ENCODE data around the gene PARP9. TPM values are rescaled to one million over a fixed set of nuclear protein-coding genes. Genes with fewer than 3 reads are reported as not detected.
A peak's percentile ranks its signal among the peaks of the same experiment; 100 is the strongest.

The PARP9 gene
- total and polyA plus RNA-seq, 2 of the 13 experiments (the other 11 are each of a cell fraction or from before 2014, with no cell fraction given), result 6.5 to 10.6 TPM

DNA sequence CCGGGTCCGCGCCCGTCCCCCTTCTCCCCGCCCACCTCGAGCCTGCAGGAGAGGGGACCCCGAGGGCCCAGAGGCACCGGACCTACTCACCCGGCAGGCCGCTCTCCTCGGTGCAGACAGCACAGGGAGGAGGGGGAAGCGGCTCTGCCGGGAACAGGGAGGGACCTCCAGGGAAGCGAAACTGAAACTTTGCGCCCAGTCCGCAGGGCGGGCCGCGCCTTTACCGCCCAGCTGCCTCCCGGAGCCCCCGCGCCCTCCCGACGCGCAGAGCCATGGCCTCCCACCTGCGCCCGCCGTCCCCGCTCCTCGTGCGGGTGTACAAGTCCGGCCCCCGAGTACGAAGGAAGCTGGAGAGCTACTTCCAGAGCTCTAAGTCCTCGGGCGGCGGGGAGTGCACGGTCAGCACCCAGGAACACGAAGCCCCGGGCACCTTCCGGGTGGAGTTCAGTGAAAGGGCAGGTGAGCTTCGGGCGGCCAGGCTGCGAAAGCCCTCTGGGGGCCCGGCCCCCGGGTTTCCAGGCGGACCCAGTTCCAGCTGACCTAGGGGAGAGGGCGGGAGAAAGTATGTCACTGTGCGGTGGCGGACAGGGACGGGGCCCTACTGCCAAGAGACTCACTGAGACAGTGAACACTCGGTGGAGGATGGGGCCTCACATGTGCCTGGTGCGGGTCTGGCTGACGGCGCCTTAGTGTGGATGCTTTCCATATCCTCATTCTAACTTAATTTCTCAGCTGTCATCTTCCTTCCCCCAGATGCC lies at the start of gene PARP9, which contains the start of gene DTX3L (continued):
- TF ChIP-seq ZNF20 (CRISPR knock-in tag; IDR thresholded peaks at IDR 0.05) (0 out of 2 replicates have a peak, but pooled peaks have one; percentile 71), BRD4 (CRISPR knock-in tag; IDR thresholded peaks at IDR 0.05) (no peak), KDM4B (CRISPR knock-in tag; IDR thresholded peaks at IDR 0.05) (no peak), SMYD3 (CRISPR knock-in tag; IDR thresholded peaks at IDR 0.05) (peak; percentile 82; the same call in 1 of the 2 replicates), ZMAT3 (CRISPR knock-in tag; conservative IDR thresholded peaks at IDR 0.05) (no peak), SOX6 (IDR thresholded peaks at IDR 0.05) (no peak), SOX6 (CRISPR knock-in tag; IDR thresholded peaks at IDR 0.05) (peak; percentile 75), ZEB1 (IDR thresholded peaks at IDR 0.05; ENCODE audit: insufficient replicate concordance, low read depth) (no peak), ZFAT (CRISPR knock-in tag; conservative IDR thresholded peaks at IDR 0.05) (0 out of 2 replicates have a peak, but pooled peaks have one; percentile 56), RXRA (CRISPR knock-in tag; IDR thresholded peaks at IDR 0.05) (peak; percentile 71; the same call in 1 of the 2 replicates), ZNF101 (CRISPR knock-in tag; IDR thresholded peaks at IDR 0.05; ENCODE audit: borderline replicate concordance, low read depth) (no peak), SOX13 (IDR thresholded peaks at IDR 0.05) (no peak), SOX13 (CRISPR knock-in tag; conservative IDR thresholded peaks at IDR 0.05 in 1 of 2, IDR thresholded peaks at IDR 0.05 in 1 of 2) (peak in 1 of 2 experiments; percentile 55; a peak in 2 of 4 replicates), ZNF672 (CRISPR knock-in tag; IDR thresholded peaks at IDR 0.05) (no peak), ZBTB20 (CRISPR knock-in tag; IDR thresholded peaks at IDR 0.05; ENCODE audit: borderline replicate concordance, low read depth) (no peak), ZNF781 (CRISPR knock-in tag; IDR thresholded peaks at IDR 0.05; ENCODE audit: borderline replicate concordance, not compliant biosample characterization) (no peak), MED1 (CRISPR knock-in tag; IDR thresholded peaks at IDR 0.05) (peak; percentile 31; the same call in 1 of the 2 replicates), SMAD3 (CRISPR knock-in tag; IDR thresholded peaks at IDR 0.05) (no peak), KAT2B (IDR thresholded peaks at IDR 0.05; ENCODE audit: borderline replicate concordance, low read depth, low read length) (no peak), XRCC5 (optimal IDR thresholded peaks at IDR 0.05; ENCODE audit: low read length) (peak; percentile 32), ZNF629 (CRISPR knock-in tag; conservative IDR thresholded peaks at IDR 0.05) (no peak), REPIN1 (CRISPR knock-in tag; IDR thresholded peaks at IDR 0.05; ENCODE audit: borderline replicate concordance, low read depth) (peak; percentile 76; the same call in 1 of the 2 replicates), ZNF652 (CRISPR knock-in tag; IDR thresholded peaks at IDR 0.05; ENCODE audit: borderline replicate concordance, low read depth) (no peak), ZNF333 (CRISPR knock-in tag; IDR thresholded peaks at IDR 0.05; ENCODE audit: borderline replicate concordance) (peak; percentile 87), YEATS2 (CRISPR knock-in tag; IDR thresholded peaks at IDR 0.05; ENCODE audit: borderline replicate concordance) (peak; percentile 52; the same call in 1 of the 2 replicates), ZNF670 (CRISPR knock-in tag; IDR thresholded peaks at IDR 0.05; ENCODE audit: borderline replicate concordance) (peak; percentile 59; the same call in 1 of the 2 replicates)
- TF ChIP-seq, protein P1, sequence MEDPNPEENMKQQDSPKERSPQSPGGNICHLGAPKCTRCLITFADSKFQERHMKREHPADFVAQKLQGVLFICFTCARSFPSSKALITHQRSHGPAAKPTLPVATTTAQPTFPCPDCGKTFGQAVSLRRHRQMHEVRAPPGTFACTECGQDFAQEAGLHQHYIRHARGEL (CRISPR knock-in tag; IDR thresholded peaks at IDR 0.05), result no peak
- TF ChIP-seq, protein P2, sequence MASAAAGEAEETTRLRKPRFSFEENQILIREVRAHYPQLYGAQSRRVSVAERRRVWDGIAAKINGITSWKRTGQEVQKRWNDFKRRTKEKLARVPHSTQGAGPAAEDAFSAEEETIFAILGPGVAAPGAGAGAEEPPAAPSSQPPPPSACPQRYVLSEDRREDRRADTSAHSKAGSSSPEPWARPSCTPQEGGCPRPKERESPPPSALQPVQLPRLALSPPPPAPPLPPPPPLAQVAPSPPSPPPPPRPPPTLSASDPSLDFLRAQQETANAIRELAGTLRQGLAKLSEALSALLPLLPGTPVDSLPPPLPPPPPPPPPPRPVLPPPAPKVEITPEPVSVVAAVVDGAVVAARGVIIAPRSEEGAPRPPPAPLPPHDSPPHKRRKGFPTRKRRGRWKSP (CRISPR knock-in tag; IDR thresholded peaks at IDR 0.05), result peak; percentile 96
- TF ChIP-seq, protein P3, sequence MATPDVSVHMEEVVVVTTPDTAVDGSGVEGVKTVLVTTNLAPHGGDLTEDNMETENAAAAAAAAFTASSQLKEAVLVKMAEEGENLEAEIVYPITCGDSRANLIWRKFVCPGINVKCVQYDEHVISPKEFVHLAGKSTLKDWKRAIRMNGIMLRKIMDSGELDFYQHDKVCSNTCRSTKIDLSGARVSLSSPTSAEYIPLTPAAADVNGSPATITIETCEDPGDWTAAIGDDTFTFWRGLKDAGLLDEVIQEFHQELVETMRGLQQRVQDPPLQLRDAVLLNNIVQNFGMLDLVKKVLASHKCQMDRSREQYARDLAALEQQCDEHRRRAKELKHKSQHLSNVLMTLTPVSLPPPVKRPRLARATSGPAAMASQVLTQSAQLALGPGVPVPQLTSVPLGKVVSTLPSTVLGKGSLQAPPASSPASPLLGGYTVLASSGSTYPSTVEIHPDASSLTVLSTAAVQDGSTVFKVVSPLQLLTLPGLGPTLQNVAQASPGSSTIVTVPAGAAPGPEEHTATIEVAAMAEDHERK (CRISPR knock-in tag; IDR thresholded peaks at IDR 0.05; ENCODE audit: low read depth), result no peak
